ENCODE measurements around the gene ABCC1. TPM values are rescaled to one million over a fixed set of nuclear protein-coding genes. Genes with fewer than 3 reads are reported as not detected.

ABCC1 gene
- total RNA-seq, 1 experiment from 2014 or later = 25.0 TPM

DNA sequence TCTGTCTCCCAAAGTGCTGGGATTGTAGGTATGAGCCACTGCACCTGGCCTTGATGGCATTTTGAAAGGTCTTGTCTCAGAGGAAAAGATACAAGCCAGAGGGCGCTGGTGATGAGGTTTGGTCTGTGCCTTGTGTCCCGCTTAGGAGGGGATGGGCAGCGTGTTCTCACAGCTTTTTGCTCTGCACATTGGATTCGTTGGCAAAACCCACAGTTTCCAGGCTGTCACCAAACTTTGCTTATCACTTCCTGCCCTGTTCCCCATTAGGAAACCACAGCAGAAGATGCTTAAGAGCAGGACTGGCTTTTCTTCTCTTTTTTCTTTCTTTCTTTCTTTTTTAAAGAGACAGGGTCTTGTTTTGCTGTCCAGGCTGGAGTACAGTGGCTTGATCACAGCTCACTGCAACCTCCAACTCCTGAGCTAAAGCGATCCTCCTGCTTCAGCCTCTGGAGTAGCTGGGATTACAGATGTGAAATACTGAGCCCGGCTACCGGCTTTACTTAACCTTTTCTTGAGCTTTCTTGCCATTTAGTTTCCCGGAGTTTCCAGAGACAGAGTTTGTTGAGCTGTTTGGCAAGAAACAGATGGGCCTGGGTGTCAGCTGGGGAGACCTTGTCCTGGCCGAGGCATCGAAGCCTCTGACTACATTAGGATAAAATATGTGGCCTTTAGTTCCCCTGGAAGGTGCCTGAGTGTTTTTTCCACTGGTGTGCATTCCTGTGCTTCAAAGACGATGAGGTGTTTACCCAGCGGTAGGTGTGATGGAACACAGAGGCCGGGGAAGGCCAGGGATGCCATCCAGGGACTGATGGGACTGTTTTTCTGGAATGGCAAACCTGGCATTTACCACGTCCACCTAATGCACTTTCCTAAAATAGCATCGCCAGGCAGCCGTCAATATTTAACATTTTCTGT, 112.9 kb downstream of the ABCC1 start:
- TF ChIP-seq EZH2 (IDR thresholded peaks at IDR 0.05; ENCODE audit: borderline replicate concordance, low read depth, low read length, poor library complexity, severe bottlenecking) = no peak
- TF ChIP-seq, protein P1, sequence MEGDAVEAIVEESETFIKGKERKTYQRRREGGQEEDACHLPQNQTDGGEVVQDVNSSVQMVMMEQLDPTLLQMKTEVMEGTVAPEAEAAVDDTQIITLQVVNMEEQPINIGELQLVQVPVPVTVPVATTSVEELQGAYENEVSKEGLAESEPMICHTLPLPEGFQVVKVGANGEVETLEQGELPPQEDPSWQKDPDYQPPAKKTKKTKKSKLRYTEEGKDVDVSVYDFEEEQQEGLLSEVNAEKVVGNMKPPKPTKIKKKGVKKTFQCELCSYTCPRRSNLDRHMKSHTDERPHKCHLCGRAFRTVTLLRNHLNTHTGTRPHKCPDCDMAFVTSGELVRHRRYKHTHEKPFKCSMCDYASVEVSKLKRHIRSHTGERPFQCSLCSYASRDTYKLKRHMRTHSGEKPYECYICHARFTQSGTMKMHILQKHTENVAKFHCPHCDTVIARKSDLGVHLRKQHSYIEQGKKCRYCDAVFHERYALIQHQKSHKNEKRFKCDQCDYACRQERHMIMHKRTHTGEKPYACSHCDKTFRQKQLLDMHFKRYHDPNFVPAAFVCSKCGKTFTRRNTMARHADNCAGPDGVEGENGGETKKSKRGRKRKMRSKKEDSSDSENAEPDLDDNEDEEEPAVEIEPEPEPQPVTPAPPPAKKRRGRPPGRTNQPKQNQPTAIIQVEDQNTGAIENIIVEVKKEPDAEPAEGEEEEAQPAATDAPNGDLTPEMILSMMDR (conservative IDR thresholded peaks at IDR 0.05; ENCODE audit: low read depth, low read length) = no peak
- no peaks in the 10 kb centered on the region for H3K27me3 ChIP-seq (replicated peaks; ENCODE audit: insufficient read depth, low read depth, low read length, poor library complexity)
- H3K4me3 ChIP-seq (ENCODE audit: low read depth, low read length, poor library complexity, severe bottlenecking) = no peak overlapping the region
- DNase-seq (ENCODE audit: low spot score) = no peak
- intact Hi-C loops (cut with micrococcal nuclease; ENCODE audit: unreplicated experiment) = no loop called here
- no peak overlapping the region for H3K27ac ChIP-seq (ENCODE audit: low read depth, low read length, poor library complexity, severe bottlenecking)
- no TSS peak for BruUV-seq (replicated peaks)
- POLR2A ChIA-PET (ENCODE audit: low non-redundant PET) = no interaction called here
- CTCF ChIA-PET = no interaction called here
- no peaks in the 10 kb centered on the region for H3K9me3 ChIP-seq (ENCODE audit: low read depth, low read length, poor library complexity, severe bottlenecking)
- no peaks in the 10 kb centered on the region for H3K36me3 ChIP-seq (ENCODE audit: insufficient read depth, low read length, poor library complexity, severe bottlenecking)
- no peaks in the 10 kb centered on the region for H3K4me1 ChIP-seq (ENCODE audit: insufficient read depth, low read length, poor library complexity, severe bottlenecking)

DNA sequence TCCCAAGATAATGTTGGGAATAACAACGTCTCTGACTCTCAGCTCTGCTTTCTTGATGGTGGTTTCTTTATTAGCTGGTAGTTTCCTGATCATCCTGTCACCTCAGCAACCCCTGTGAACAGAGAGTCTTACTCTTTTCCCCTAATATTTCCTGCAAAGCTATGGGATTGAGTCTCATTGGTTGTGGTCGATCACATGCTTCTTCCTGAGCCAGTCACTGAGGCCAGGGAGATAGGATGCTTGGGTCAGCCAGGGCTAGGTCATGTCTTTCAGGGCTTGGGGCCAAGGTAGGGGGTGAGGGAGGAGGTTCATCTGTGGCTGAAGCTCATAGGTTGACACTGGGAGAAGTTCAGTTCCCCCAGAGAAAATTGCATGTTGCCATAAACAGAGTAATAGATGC, 114.3 kb downstream of the ABCC1 start:
- no peaks in the 10 kb centered on the region for H3K27me3 ChIP-seq (replicated peaks; ENCODE audit: insufficient read depth, low read depth, low read length, poor library complexity)
- no peak for TF ChIP-seq EZH2 (IDR thresholded peaks at IDR 0.05; ENCODE audit: borderline replicate concordance, low read depth, low read length, poor library complexity, severe bottlenecking)
- TF ChIP-seq, protein P1 (conservative IDR thresholded peaks at IDR 0.05; ENCODE audit: low read depth, low read length) = no peak
- BruUV-seq (replicated peaks) = no TSS peak
- H3K36me3 ChIP-seq (ENCODE audit: insufficient read depth, low read length, poor library complexity, severe bottlenecking) = no peaks in the 10 kb centered on the region
- DNase-seq (ENCODE audit: low spot score) = no peak
- H3K9me3 ChIP-seq (ENCODE audit: low read depth, low read length, poor library complexity, severe bottlenecking) = no peaks in the 10 kb centered on the region
- no peak overlapping the region for H3K4me3 ChIP-seq (ENCODE audit: low read depth, low read length, poor library complexity, severe bottlenecking)
- ChIA-PET POLR2A (ENCODE audit: low non-redundant PET) (no interaction called here), CTCF (no interaction called here)
- no peaks in the 10 kb centered on the region for H3K4me1 ChIP-seq (ENCODE audit: insufficient read depth, low read length, poor library complexity, severe bottlenecking)
- intact Hi-C loops (cut with micrococcal nuclease; ENCODE audit: unreplicated experiment) = no loop called here
- no peak overlapping the region for H3K27ac ChIP-seq (ENCODE audit: low read depth, low read length, poor library complexity, severe bottlenecking)

DNA sequence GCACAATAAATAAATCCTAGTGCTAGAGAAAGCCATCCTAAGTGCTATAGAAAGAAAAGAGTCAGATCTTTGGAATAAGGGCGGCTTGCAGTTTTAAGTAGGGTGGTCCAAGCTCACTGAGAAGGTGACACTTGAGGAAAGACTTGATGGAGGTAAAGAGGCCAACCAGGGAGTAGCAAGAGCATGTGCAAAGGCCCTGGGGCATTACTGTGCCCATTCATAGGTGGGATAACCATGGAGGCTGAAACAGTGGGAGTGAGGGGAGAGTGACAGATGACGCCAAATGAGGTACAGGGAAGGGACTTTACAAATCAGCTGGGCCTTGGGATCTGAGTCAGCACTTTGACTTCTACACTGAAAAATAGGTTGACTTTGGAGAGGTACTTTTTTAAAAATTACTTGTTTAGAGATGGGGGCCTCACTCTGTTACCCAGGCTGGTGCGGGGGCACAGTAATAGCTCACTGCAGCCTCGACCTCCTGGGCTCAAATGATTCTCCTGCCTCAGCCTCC, 115.5 kb downstream of the ABCC1 start:
- ChIA-PET CTCF (no interaction called here), POLR2A (ENCODE audit: low non-redundant PET) (no interaction called here)
- Histone ChIP-seq H3K36me3 (ENCODE audit: insufficient read depth, low read length, poor library complexity, severe bottlenecking) (no peaks in the 10 kb centered on the region), H3K27ac (ENCODE audit: low read depth, low read length, poor library complexity, severe bottlenecking) (no peak overlapping the region), H3K4me1 (ENCODE audit: insufficient read depth, low read length, poor library complexity, severe bottlenecking) (no peaks in the 10 kb centered on the region), H3K27me3 (replicated peaks; ENCODE audit: insufficient read depth, low read depth, low read length, poor library complexity) (no peaks in the 10 kb centered on the region), H3K9me3 (ENCODE audit: low read depth, low read length, poor library complexity, severe bottlenecking) (no peaks in the 10 kb centered on the region), H3K4me3 (ENCODE audit: low read depth, low read length, poor library complexity, severe bottlenecking) (no peak overlapping the region)
- intact Hi-C loops (cut with micrococcal nuclease; ENCODE audit: unreplicated experiment) = no loop called here
- BruUV-seq (replicated peaks) = no TSS peak
- no peak for TF ChIP-seq EZH2 (IDR thresholded peaks at IDR 0.05; ENCODE audit: borderline replicate concordance, low read depth, low read length, poor library complexity, severe bottlenecking)
- TF ChIP-seq, protein P1 (conservative IDR thresholded peaks at IDR 0.05; ENCODE audit: low read depth, low read length) = no peak
- DNase-seq (ENCODE audit: low spot score) = no peak
